ENCODE results near the gene KIAA0232.

Gene KIAA0232

GRCh38 chr4:6773616-6774540 is 8.6 kb upstream of the KIAA0232 start:
- H3K79me2 ChIP-seq (ENCODE audit: low read length), result no peaks in the 10 kb centered on the region
- H3K27me3 ChIP-seq (ENCODE audit: low read depth, low read length), result peaks cover 11% of the 10 kb centered on the region; the same call in 1 of the 2 replicates
- no peak overlapping the region for H3K4me2 ChIP-seq (ENCODE audit: low read length)
- H3K36me3 ChIP-seq (replicated peaks; ENCODE audit: low read depth, low read length), result no peaks in the 10 kb centered on the region
- no peak overlapping the region for H3K4me3 ChIP-seq (ENCODE audit: low read length)
- no peak for TF ChIP-seq CTCF (IDR thresholded peaks at IDR 0.05; ENCODE audit: low read depth, low read length)
- no peak for TF ChIP-seq EZH2phosphoT487 (IDR thresholded peaks at IDR 0.05; ENCODE audit: low read depth)
- no peak overlapping the region for H2AFZ ChIP-seq (ENCODE audit: low read depth, low read length)
- no peaks in the 10 kb centered on the region for H4K20me1 ChIP-seq (ENCODE audit: insufficient read depth, low read length)
- peaks cover 30% of the 10 kb centered on the region for H3K4me1 ChIP-seq (ENCODE audit: low read length)
- no peak overlapping the region for H3K9ac ChIP-seq (ENCODE audit: low read length)
- H3K9me3 ChIP-seq (ENCODE audit: insufficient read depth, low read length), result no peaks in the 10 kb centered on the region
- no peak overlapping the region for H3K27ac ChIP-seq (ENCODE audit: low read length)

GRCh38 chr4:6775746-6776145 is 6.8 kb upstream of the KIAA0232 start:
- Histone ChIP-seq H3K9ac (ENCODE audit: low read length) (no peak overlapping the region), H3K4me2 (ENCODE audit: low read length) (no peak overlapping the region), H3K27me3 (ENCODE audit: low read depth, low read length) (peaks cover 11% of the 10 kb centered on the region; the same call in 1 of the 2 replicates), H4K20me1 (ENCODE audit: insufficient read depth, low read length) (no peaks in the 10 kb centered on the region), H3K79me2 (ENCODE audit: low read length) (no peaks in the 10 kb centered on the region), H3K4me1 (ENCODE audit: low read length) (peaks cover 36% of the 10 kb centered on the region), H3K4me3 (ENCODE audit: low read length) (no peak overlapping the region), H3K36me3 (replicated peaks; ENCODE audit: low read depth, low read length) (no peaks in the 10 kb centered on the region), H2AFZ (ENCODE audit: low read depth, low read length) (no peak overlapping the region), H3K27ac (ENCODE audit: low read length) (no peak overlapping the region), H3K9me3 (ENCODE audit: insufficient read depth, low read length) (no peaks in the 10 kb centered on the region)
- 0 out of 2 replicates have a peak, but pooled peaks have one; percentile 12 for TF ChIP-seq CTCF (IDR thresholded peaks at IDR 0.05; ENCODE audit: low read depth, low read length)
- TF ChIP-seq EZH2phosphoT487 (IDR thresholded peaks at IDR 0.05; ENCODE audit: low read depth), result no peak

- peak overlapping the region; percentile 56 for H3K4me3 ChIP-seq (ENCODE audit: low read length)
- peak overlapping the region; percentile 46; the same call in 1 of the 2 replicates for H3K9ac ChIP-seq (ENCODE audit: low read length)
- no peaks in the 10 kb centered on the region for H3K79me2 ChIP-seq (ENCODE audit: low read length)
- peak overlapping the region; percentile 66 for H3K4me2 ChIP-seq (ENCODE audit: low read length)
- TF ChIP-seq CTCF (IDR thresholded peaks at IDR 0.05; ENCODE audit: low read depth, low read length), result no peak
- no peak for TF ChIP-seq EZH2phosphoT487 (IDR thresholded peaks at IDR 0.05; ENCODE audit: low read depth)
- no peaks in the 10 kb centered on the region for H4K20me1 ChIP-seq (ENCODE audit: insufficient read depth, low read length)
- H3K27me3 ChIP-seq (ENCODE audit: low read depth, low read length), result peaks cover 11% of the 10 kb centered on the region; the same call in 1 of the 2 replicates
- peak overlapping the region; percentile 87 for H2AFZ ChIP-seq (ENCODE audit: low read depth, low read length)
- peaks cover 40% of the 10 kb centered on the region for H3K4me1 ChIP-seq (ENCODE audit: low read length)
- no peaks in the 10 kb centered on the region for H3K36me3 ChIP-seq (replicated peaks; ENCODE audit: low read depth, low read length)
- no peak overlapping the region for H3K27ac ChIP-seq (ENCODE audit: low read length)
- H3K9me3 ChIP-seq (ENCODE audit: insufficient read depth, low read length), result no peaks in the 10 kb centered on the region
Observed at GRCh38 chr4:6776920-6777635, 5.4 kb upstream of the KIAA0232 start.

All from OCI-LY3 (cell line).